ENCODE results near the gene PTBP1. TPM values are rescaled to one million over a fixed set of nuclear protein-coding genes. Genes with fewer than 3 reads are reported as not detected.

PTBP1 gene
- total RNA-seq, 1 donor from 2014 or later, result 674 TPM

- H3K9me3 Mint-ChIP-seq, result peaks cover 3% of the 10 kb centered on the region
- H3K4me3 Mint-ChIP-seq, result no peak overlapping the region
- H3K4me1 Mint-ChIP-seq, result peaks cover 3% of the 10 kb centered on the region
- TF ChIP-seq, protein P1, sequence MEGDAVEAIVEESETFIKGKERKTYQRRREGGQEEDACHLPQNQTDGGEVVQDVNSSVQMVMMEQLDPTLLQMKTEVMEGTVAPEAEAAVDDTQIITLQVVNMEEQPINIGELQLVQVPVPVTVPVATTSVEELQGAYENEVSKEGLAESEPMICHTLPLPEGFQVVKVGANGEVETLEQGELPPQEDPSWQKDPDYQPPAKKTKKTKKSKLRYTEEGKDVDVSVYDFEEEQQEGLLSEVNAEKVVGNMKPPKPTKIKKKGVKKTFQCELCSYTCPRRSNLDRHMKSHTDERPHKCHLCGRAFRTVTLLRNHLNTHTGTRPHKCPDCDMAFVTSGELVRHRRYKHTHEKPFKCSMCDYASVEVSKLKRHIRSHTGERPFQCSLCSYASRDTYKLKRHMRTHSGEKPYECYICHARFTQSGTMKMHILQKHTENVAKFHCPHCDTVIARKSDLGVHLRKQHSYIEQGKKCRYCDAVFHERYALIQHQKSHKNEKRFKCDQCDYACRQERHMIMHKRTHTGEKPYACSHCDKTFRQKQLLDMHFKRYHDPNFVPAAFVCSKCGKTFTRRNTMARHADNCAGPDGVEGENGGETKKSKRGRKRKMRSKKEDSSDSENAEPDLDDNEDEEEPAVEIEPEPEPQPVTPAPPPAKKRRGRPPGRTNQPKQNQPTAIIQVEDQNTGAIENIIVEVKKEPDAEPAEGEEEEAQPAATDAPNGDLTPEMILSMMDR (conservative IDR thresholded peaks at IDR 0.05), result no peak
- H3K27ac Mint-ChIP-seq (ENCODE audit: unreplicated experiment), result no peak overlapping the region
- peaks cover 4% of the 10 kb centered on the region for H3K36me3 Mint-ChIP-seq (ENCODE audit: low read depth)
- no peaks in the 10 kb centered on the region for H3K27me3 Mint-ChIP-seq (ENCODE audit: low read depth)
- DNase-seq (ENCODE audit: low read depth, low spot score), result no peak
Observed at GRCh38 chr19:757811-758668, 39.2 kb upstream of the PTBP1 start.

- H3K9me3 Mint-ChIP-seq, result no peaks in the 10 kb centered on the region
- no peak for DNase-seq (ENCODE audit: low read depth, low spot score)
- no peaks in the 10 kb centered on the region for H3K27me3 Mint-ChIP-seq (ENCODE audit: low read depth)
- TF ChIP-seq, protein P1 (conservative IDR thresholded peaks at IDR 0.05), result no peak
- H3K36me3 Mint-ChIP-seq (ENCODE audit: low read depth), result peaks cover 4% of the 10 kb centered on the region
- no peaks in the 10 kb centered on the region for H3K4me1 Mint-ChIP-seq
- H3K27ac Mint-ChIP-seq (ENCODE audit: unreplicated experiment), result no peak overlapping the region
- H3K4me3 Mint-ChIP-seq, result no peak overlapping the region
Observed at GRCh38 chr19:763181-763580, 34.1 kb upstream of the PTBP1 start.

GRCh38 chr19:763869-764268 lies 33.4 kb upstream of the PTBP1 start:
- no peaks in the 10 kb centered on the region for H3K27me3 Mint-ChIP-seq (ENCODE audit: low read depth)

GRCh38 chr19:764301-764700 lies 33.0 kb upstream of the PTBP1 start:
- Mint-ChIP-seq H3K4me1 (no peaks in the 10 kb centered on the region), H3K36me3 (ENCODE audit: low read depth) (peaks cover 4% of the 10 kb centered on the region), H3K9me3 (no peaks in the 10 kb centered on the region), H3K27me3 (ENCODE audit: low read depth) (no peaks in the 10 kb centered on the region), H3K4me3 (no peak overlapping the region), H3K27ac (ENCODE audit: unreplicated experiment) (peak overlapping the region; percentile 27)
- TF ChIP-seq, protein P1 (conservative IDR thresholded peaks at IDR 0.05), result no peak
- no peak for DNase-seq (ENCODE audit: low read depth, low spot score)

More at GRCh38 chr19:763869-764268, 33.4 kb upstream of the PTBP1 start:
- no peak for DNase-seq (ENCODE audit: low read depth, low spot score)
- no peaks in the 10 kb centered on the region for H3K9me3 Mint-ChIP-seq
- H3K27ac Mint-ChIP-seq (ENCODE audit: unreplicated experiment), result no peak overlapping the region
- no peak overlapping the region for H3K4me3 Mint-ChIP-seq
- TF ChIP-seq, protein P1 (conservative IDR thresholded peaks at IDR 0.05), result no peak
- H3K4me1 Mint-ChIP-seq, result no peaks in the 10 kb centered on the region
- H3K36me3 Mint-ChIP-seq (ENCODE audit: low read depth), result peaks cover 4% of the 10 kb centered on the region

DNA sequence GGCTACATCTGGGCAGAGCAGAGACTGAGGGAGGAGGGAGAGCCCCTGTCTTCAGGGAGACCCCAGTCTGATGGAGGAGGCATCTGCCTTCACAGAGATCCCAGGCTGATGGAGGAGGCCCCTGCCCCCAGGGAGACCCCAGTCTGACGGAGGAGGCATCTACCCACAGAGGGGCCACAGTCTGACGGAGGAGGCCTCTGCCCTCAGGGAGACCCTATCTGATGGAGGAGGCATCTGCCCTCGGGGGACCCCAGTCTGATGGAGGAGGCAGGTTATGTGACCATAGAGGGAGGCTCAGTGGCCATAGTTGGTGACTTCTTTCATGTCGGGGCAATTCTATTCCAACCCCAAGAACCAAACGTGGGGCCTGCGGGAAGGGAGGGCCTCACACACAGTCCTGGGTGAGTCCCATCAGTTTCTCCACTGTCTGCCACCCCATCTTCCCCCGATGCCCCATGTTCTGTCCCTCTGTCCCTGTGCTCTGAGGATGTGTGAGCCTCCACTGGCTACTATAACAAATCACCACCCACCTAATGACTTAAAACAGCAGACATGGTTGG lies 32.0 kb upstream of the PTBP1 start:
- DNase-seq (ENCODE audit: low read depth, low spot score), result no peak
- Mint-ChIP-seq H3K27me3 (ENCODE audit: low read depth) (peaks cover under 1% of the 10 kb centered on the region), H3K36me3 (ENCODE audit: low read depth) (no peaks in the 10 kb centered on the region), H3K4me1 (no peaks in the 10 kb centered on the region), H3K9me3 (no peaks in the 10 kb centered on the region), H3K27ac (ENCODE audit: unreplicated experiment) (no peak overlapping the region), H3K4me3 (no peak overlapping the region)
- TF ChIP-seq, protein P1 (conservative IDR thresholded peaks at IDR 0.05), result no peak
